ENCODE results near the gene BZW1.

Gene BZW1

DNA sequence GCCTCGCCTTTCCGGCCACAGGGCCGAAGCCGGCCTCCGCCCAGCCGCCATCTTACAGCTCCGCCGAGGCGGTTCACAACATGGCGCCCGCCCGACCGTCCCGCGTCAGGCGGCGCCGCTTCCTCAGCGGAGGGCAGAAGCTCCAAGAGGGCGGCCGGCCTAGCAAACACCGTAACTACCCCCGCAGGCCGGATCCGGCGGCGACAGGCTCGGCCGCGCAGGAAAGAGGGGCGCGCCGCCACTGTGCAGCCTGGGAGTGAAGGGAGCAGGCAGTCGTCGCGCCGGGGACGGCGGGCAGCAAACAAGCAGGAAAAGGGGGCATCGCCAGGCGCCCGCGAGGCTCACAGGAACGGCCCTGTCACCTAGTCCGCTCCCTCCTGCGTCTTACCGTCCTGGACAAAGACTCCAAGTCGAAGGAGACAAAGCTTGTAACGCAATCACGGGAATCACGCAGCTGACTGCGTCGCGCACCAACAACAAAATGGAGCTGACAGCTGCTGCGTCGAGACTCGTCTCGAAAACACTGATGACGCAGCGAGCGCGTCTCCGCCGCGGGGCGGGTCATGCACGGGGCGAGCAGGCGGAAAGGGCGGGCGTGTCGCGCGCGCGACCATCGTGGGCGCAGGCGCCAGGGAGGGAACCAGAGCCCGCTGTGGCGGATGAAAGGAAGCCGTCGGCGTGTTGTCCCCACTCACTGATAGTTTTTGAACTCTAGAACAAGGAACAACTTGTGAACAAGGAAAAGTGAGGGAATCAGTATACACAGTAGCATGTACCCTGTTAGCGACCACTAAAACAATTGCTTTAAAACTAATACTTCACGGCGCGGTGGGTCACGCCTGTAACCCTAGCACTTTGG, 52.7 kb downstream of the BZW1 start, which contains the start of gene CLK1 (continued):
- TF ChIP-seq, protein P1, sequence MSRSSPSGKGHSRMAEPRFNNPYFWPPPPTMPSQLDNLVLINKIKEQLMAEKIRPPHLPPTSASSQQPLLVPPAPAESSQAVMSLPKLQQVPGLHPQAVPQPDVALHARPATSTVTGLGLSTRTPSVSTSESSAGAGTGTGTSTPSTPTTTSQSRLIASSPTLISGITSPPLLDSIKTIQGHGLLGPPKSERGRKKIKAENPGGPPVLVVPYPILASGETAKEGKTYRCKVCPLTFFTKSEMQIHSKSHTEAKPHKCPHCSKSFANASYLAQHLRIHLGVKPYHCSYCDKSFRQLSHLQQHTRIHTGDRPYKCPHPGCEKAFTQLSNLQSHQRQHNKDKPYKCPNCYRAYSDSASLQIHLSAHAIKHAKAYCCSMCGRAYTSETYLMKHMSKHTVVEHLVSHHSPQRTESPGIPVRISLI (tag by site-specific recombination; IDR thresholded peaks at IDR 0.05): no peak
- TF ChIP-seq, protein P2, sequence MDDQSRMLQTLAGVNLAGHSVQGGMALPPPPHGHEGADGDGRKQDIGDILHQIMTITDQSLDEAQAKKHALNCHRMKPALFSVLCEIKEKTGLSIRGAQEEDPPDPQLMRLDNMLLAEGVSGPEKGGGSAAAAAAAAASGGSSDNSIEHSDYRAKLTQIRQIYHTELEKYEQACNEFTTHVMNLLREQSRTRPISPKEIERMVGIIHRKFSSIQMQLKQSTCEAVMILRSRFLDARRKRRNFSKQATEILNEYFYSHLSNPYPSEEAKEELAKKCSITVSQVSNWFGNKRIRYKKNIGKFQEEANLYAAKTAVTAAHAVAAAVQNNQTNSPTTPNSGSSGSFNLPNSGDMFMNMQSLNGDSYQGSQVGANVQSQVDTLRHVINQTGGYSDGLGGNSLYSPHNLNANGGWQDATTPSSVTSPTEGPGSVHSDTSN (CRISPR knock-in tag; IDR thresholded peaks at IDR 0.05): peak; percentile 72; the same call in 1 of the 2 replicates
- no peak for TF ChIP-seq ZBTB1 (tag by site-specific recombination; IDR thresholded peaks at IDR 0.05)
- 0 out of 2 replicates have a peak, but pooled peaks have one; percentile 40 for TF ChIP-seq ZNF843 (tag by site-specific recombination; IDR thresholded peaks at IDR 0.05)
- no peak for TF ChIP-seq ZNF133 (tag by site-specific recombination; IDR thresholded peaks at IDR 0.05)
- TF ChIP-seq FEZF1 (tag by site-specific recombination; IDR thresholded peaks at IDR 0.05): no peak
- no peak for TF ChIP-seq ZFP41 (tag by site-specific recombination; IDR thresholded peaks at IDR 0.05; ENCODE audit: borderline replicate concordance)
- no peak for TF ChIP-seq ZNF148 (tag by site-specific recombination; IDR thresholded peaks at IDR 0.05; ENCODE audit: borderline replicate concordance)
- no peak for TF ChIP-seq ZNF785 (tag by site-specific recombination; IDR thresholded peaks at IDR 0.05)
- no peak for TF ChIP-seq ZNF623 (tag by site-specific recombination; IDR thresholded peaks at IDR 0.05)
- TF ChIP-seq, protein P3, sequence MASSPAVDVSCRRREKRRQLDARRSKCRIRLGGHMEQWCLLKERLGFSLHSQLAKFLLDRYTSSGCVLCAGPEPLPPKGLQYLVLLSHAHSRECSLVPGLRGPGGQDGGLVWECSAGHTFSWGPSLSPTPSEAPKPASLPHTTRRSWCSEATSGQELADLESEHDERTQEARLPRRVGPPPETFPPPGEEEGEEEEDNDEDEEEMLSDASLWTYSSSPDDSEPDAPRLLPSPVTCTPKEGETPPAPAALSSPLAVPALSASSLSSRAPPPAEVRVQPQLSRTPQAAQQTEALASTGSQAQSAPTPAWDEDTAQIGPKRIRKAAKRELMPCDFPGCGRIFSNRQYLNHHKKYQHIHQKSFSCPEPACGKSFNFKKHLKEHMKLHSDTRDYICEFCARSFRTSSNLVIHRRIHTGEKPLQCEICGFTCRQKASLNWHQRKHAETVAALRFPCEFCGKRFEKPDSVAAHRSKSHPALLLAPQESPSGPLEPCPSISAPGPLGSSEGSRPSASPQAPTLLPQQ (tag by site-specific recombination; IDR thresholded peaks at IDR 0.05): no peak
- TF ChIP-seq ZNF624 (tag by site-specific recombination; IDR thresholded peaks at IDR 0.05): no peak
- TF ChIP-seq TCF7L2 (IDR thresholded peaks at IDR 0.05; ENCODE audit: borderline replicate concordance, low read depth, low read length): peak; percentile 84
- no peak for TF ChIP-seq ZFP69B (tag by site-specific recombination; IDR thresholded peaks at IDR 0.05)
- no peak for TF ChIP-seq AEBP2 (tag by site-specific recombination; IDR thresholded peaks at IDR 0.05; ENCODE audit: borderline replicate concordance)
- TF ChIP-seq ZNF48 (tag by site-specific recombination; IDR thresholded peaks at IDR 0.05): no peak
- TF ChIP-seq ZNF169 (tag by site-specific recombination; IDR thresholded peaks at IDR 0.05): no peak
- no peak for TF ChIP-seq ZFP3 (tag by site-specific recombination; IDR thresholded peaks at IDR 0.05; ENCODE audit: low read depth)
- TF ChIP-seq ZBTB8A (tag by site-specific recombination; IDR thresholded peaks at IDR 0.05): peak; percentile 92
- peak; percentile 80 for TF ChIP-seq ZNF501 (tag by site-specific recombination; IDR thresholded peaks at IDR 0.05)
- no peak for TF ChIP-seq ZNF664 (tag by site-specific recombination; IDR thresholded peaks at IDR 0.05)
- TF ChIP-seq HOXD13 (CRISPR knock-in tag; IDR thresholded peaks at IDR 0.05; ENCODE audit: borderline replicate concordance): no peak
- TF ChIP-seq EGR2 (tag by site-specific recombination; IDR thresholded peaks at IDR 0.05; ENCODE audit: low read depth): peak; percentile 89
- TF ChIP-seq, protein P4, sequence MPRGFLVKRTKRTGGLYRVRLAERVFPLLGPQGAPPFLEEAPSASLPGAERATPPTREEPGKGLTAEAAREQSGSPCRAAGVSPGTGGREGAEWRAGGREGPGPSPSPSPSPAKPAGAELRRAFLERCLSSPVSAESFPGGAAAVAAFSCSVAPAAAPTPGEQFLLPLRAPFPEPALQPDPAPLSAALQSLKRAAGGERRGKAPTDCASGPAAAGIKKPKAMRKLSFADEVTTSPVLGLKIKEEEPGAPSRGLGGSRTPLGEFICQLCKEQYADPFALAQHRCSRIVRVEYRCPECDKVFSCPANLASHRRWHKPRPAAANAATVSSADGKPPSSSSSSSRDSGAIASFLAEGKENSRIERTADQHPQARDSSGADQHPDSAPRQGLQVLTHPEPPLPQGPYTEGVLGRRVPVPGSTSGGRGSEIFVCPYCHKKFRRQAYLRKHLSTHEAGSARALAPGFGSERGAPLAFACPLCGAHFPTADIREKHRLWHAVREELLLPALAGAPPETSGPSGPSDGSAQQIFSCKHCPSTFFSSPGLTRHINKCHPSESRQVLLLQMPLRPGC (tag by site-specific recombination; IDR thresholded peaks at IDR 0.05): no peak
- TF ChIP-seq ZNF112 (tag by site-specific recombination; IDR thresholded peaks at IDR 0.05): no peak
- no peak for TF ChIP-seq MYNN (tag by site-specific recombination; IDR thresholded peaks at IDR 0.05; ENCODE audit: borderline replicate concordance)
- no peak for TF ChIP-seq ZNF266 (tag by site-specific recombination; IDR thresholded peaks at IDR 0.05; ENCODE audit: low read depth)
- TF ChIP-seq GFI1B (tag by site-specific recombination; IDR thresholded peaks at IDR 0.05): no peak

Data from HEK293 (cell line).